Activated CD4-positive, alpha-beta T cell treated with anti-CD3 and anti-CD28 coated beads, Interleukin-2, Interleukin-6, amounts not matched to agents 100 ng/mL and 50 ng/mL, durations not matched to agents 16 hours and 8 hours (primary cell): Measurements from ENCODE around the gene TIMM21.
A peak's percentile ranks its signal among the peaks of the same experiment; 100 is the strongest.

Experiments used
- DNase-seq: peaks from one replicate; pipeline ENCODE4 v3.0.0-alpha.2; 2020

The TIMM21 gene

GRCh38 chr18:74148543-74149070 is 284 bp downstream of the TIMM21 start:
- DNase-seq: peak; percentile 17

DNA sequence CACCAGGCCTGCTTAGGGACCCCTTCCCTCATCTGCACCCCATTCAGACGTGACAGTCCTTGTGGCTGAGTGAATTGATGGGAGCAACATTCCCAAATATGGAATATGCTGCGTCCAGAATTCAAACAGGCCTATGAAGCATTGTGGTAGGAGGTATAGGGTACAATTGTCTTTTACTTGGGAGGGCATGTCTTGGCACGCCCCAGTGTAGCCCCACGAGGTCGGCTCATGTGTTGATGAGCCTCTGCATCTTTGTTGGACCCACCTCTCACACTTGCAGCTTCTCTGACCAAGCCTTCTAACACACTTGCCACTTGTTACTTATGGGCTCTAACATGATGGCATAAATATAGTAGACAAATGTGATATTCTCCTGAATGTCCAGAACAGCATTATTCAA is 1.6 kb downstream of the TIMM21 start:
- DNase-seq: no peak

- DNase-seq: no peak
These were observed 3.9 kb downstream of the TIMM21 start for GRCh38 chr18:74152270-74152669.

GRCh38 chr18:74152857-74153256 is 4.5 kb downstream of the TIMM21 start:
- DNase-seq: no peak

DNA sequence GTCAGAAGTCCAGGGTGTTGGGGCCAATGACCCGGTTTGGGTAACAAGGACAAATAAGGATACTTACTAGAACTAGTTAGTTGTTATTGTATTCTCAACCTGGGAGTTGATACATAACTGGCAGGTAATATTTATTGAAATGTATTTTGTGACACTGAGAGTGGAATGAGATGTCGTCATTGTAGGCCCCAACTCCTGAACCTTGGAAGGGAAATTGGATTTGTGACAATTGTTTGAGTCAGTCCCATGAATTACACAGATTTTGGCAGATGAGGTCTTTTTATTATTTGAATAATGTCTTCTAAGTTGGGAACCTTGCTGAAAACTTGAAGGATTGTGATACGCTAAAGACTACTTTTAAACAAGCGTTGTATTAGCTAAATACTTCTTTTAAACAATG is 5.1 kb downstream of the TIMM21 start:
- DNase-seq: no peak

DNA sequence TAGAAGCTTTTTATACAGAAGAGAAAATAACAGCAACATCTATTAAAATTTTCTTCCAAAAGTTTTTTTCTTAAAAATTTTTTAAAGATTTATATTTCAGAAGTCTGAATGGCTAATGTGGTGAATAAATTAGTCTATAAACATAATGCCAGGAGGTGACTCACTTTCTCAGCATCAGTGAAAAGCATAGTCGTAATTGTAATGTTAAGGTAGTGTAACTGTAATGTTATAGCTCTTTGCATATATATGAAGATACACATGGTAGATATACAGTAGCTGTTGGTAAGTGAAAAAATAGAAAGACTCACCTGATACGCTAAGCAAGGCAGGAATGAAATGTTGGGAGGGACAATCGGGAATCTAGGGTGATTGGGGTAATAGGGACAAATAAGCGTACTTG is 5.5 kb downstream of the TIMM21 start:
- DNase-seq: no peak

- DNase-seq: no peak
These were observed 6.4 kb downstream of the TIMM21 start for GRCh38 chr18:74154716-74155115.

- no peak for DNase-seq
These were observed 7.0 kb downstream of the TIMM21 start for GRCh38 chr18:74155276-74155675.

DNA sequence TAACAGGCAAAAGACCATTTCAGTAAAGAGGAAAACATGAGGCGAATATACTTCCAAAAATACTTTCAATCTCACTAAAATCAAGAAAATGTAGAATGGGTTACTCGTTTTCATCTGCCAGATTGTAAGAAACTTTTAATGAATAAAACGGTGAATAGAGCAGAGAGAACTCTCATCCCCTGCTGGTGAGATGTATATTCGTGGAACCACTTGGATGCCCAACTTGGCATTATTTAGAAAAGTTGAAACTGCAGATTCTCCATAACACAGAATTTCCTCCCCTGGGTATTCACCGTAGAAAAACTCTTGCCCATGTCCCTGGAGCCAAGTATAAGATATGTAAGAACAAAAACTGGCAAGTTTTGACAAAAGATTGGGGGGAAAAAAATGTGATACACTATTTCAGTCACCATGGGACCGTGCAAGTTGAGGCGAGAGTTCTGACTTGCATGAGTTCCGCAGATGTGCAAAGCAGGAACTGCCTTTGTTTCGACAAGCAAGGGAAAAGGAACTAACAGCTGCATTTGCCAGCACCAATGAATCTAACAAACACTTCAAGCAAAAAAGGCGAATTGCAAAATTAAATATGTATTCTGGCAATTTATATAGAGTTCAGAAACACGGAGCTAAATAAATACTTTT is 14.8 kb downstream of the TIMM21 start:
- no peak for DNase-seq

- DNase-seq: no peak
These were observed 18.1 kb downstream of the TIMM21 start for GRCh38 chr18:74166386-74166785.

DNA sequence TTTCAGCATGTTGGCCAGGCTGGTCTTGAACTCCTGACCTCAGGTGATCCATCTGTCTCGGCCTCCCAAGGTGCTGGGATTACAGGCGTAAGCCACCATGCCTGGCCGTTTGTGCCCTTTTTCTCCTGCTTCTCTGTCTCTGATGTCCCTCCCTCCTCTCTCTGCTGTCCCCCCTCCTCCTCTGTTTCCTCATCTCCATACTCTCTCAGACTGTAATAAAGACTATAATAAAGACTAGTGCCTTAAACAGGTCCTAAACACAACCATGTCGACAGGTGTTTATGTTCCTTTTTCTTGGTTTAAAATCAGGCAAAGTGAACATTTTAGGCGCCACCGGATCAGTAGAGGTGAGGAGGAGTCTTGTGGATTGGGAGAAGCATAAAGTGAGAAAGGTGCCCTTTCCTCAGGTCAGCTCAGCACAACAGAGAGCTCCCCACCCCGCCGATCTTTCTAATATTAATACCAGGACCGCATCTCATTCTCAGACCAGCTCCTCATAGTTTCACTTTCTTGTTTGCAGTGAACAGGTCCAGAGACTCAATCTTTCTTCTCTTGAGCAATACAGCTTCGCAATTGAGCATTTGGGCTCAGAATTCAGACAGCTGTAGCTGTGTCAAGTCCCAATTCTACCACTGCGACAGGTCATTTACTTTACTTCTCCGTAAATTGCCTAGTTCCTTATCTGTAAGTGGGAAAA is 23.7 kb downstream of the TIMM21 start:
- DNase-seq: peak; percentile 10

DNA sequence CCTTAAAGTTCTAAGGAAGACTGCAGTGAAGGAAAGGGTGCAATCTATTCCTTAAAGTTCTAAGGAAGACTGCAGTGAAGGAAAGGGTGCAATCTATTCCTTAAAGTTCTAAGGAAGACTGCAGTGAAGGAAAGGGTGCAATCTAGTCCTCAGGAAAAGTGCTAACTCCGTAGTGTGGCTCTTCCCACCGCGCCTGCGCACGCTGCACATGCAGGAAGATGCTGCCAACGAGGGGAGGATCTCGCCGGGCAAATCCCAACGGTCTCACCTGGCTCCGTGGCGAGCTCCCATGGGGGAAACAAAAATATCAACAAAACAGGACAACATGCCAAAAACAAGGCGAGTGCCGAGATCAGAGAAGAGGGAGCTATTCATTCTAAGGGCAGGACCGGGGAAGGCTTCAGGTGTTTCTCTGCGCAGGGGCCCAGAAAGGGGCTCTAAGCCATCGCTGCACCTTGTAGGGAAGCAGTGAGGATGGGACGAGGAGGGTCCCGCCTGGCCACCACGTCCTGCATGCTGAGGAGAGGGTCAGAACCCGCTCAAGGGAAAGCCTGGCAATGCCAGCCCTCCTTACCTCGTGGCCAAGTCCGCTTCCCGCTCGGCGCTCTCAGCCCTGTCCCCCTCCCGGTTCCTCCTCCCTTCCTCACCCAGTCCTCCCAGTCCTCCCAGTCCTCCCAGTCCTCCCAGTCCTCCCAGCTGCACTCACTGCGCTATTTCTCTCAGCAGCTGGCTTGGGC is 24.5 kb downstream of the TIMM21 start:
- no peak for DNase-seq

- no peak for DNase-seq
These were observed 25.1 kb downstream of the TIMM21 start for GRCh38 chr18:74173434-74173750.

GRCh38 chr18:74175658-74176057 is 27.3 kb downstream of the TIMM21 start:
- no peak for DNase-seq

- DNase-seq: no peak
These were observed 30.6 kb downstream of the TIMM21 start for GRCh38 chr18:74178884-74179283.

DNA sequence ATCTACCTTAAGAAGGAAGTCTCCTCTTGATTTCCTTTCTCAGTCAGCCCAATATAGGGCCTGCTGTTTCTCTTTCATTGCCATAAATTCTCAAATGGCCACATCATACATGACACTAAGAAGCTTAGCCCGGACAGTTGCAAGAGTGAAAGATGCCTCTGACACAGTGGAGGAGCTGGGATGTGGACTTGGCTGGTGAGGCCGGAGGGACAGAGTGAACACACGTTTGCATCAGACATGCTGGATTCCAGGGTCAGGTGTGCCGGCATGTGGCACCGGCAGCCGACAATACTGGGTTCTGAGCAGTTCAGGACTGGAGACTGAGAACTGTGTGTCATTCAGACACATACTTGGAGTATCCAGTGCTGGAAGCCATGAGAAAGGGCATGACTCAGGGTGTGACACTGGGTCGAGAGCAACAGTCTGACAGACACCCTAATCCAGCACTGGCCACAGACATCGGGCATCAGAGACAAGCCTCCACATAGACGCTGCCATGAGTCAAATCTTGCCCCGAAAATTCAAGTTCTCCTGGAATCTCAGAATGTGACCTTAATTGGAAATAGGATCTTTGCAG is 31.4 kb downstream of the TIMM21 start:
- no peak for DNase-seq

DNA sequence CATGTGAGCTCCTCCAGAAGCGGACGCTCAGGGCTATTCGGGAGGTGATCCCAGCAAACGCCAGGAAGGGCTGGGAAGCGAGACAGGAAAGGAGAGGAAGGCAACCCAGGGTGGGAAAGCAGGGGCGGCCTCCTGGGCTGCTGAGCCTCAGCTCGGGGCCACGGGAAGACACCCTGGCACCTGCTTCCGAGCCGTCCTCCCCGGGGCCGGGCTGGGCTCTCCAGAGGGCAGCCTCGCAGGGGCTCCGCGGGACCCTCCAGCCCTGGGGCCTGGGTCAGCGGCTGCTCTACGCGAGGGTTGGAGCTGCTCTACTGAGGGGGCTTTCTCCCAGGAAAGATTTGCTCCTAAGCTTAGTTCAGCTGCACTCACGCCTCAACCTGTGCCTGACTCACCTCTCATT is 34.0 kb downstream of the TIMM21 start:
- DNase-seq: no peak

GRCh38 chr18:74183130-74183529 is 34.8 kb downstream of the TIMM21 start:
- no peak for DNase-seq

- DNase-seq: no peak
These were observed 36.6 kb downstream of the TIMM21 start for GRCh38 chr18:74184875-74185274.

DNA sequence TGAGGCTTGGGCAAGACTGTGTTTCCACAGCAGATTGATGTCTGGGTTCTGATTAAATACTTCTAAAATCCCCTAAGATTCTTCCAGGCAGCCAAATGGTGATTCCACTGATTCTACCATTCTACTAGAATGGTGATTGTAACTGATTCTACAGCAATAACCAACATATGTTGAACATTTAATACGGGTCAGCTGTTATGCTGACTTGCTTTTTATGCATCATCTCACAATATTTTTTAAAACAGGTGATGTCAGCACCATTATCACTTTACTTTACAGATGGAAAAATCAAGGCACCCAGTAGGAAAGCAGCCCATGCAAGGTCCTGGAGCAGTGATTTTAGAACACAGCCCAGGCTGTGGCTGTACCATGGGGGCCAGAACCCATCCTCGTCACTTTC is 37.5 kb downstream of the TIMM21 start:
- DNase-seq: no peak

GRCh38 chr18:74186661-74187060 is 38.3 kb downstream of the TIMM21 start:
- DNase-seq: no peak

- DNase-seq: no peak
These were observed 41.8 kb downstream of the TIMM21 start for GRCh38 chr18:74190086-74190485.

DNA sequence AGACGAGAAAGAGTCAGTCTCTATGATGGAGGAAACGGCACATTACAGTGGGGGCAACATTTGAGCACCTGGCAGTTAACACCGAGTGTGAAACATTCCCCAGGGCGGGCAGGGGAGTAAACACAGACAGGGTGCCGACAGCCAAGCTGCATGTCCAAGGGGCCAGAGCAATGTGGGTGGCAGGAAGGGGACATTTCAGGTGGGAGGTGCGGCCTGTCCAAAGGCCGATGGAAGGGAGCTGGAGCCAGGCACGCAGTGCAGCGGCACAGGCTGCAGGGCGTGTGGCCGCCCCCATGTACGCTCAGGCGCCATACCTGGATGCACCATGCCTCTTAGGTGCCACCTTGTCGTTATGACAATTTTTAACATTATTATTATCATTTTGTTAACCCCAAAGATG is 43.3 kb downstream of the TIMM21 start:
- no peak for DNase-seq

DNA sequence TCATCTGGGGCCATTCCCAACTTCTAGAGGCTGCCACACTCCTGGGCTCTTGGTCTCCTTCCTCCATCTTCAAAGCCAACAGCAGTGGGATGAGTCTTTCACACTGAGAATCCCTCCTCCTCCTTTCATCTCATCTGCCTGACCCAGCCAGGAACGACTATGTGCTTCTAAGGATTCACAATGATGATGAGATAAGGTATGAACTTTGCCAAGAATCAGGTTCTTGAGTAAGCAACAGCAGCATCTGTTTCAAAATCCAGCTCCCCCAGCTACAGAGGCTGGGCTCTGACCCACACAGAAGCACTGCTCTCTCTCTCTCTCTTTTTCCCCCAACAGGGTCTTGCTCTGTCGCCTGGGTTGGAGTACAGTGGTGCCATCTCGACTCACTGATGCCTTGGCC is 46.4 kb downstream of the TIMM21 start:
- DNase-seq: no peak
